Karpas-422 (cell line): ENCODE results near the gene GPR17. TPM values are rescaled to one million over a fixed set of nuclear protein-coding genes. Genes with fewer than 3 reads are reported as not detected.

Experiments
- DNase-seq: peaks from one replicate; pipeline ENCODE4 v3.0.0-alpha.2; 2015
- H2AFZ ChIP-seq: fragments of 200-600 bp; sonication (generic); 2 replicates; pipeline ENCODE4 v1.6.1; 2014; ENCODE audit warnings: antibody characterized with exemption, low read length, mixed read lengths
- H3K27ac ChIP-seq: fragments of 200-600 bp; sonication (generic); 2 replicates; pipeline ENCODE4 v1.5.1; 2014; ENCODE audit warnings: mild to moderate bottlenecking, low read length, moderate library complexity
- H3K27me3 ChIP-seq: fragments of 200-600 bp; sonication (generic); 2 replicates; pipeline ENCODE4 v1.6.1; 2014; ENCODE audit warnings: low read length, mixed read lengths
- H3K36me3 ChIP-seq: fragments of 200-600 bp; sonication (generic); 2 replicates; pipeline ENCODE4 v1.6.1; 2014; ENCODE audit warnings: low read length, mixed read lengths; ENCODE audit not compliant: insufficient read depth
- H3K4me1 ChIP-seq: fragments of 200-600 bp; sonication (generic); 2 replicates; pipeline ENCODE4 v1.6.1; 2014; ENCODE audit warnings: mild to moderate bottlenecking, low read length, mixed read lengths
- H3K4me2 ChIP-seq: fragments of 200-600 bp; sonication (generic); 2 replicates; pipeline ENCODE4 v1.6.1; 2014; ENCODE audit warnings: low read length, low read depth, mild to moderate bottlenecking; ENCODE audit not compliant: poor library complexity, severe bottlenecking
- H3K4me3 ChIP-seq: fragments of 200-600 bp; sonication (generic); 2 replicates; pipeline ENCODE4 v1.5.1; 2014; ENCODE audit warnings: mild to moderate bottlenecking, antibody characterized with exemption, low read length, mixed read lengths
- H3K79me2 ChIP-seq: fragments of 200-600 bp; sonication (generic); 2 replicates; pipeline ENCODE4 v1.6.1; 2014; ENCODE audit warnings: mild to moderate bottlenecking, low read length, mixed read lengths
- H3K9ac ChIP-seq: fragments of 200-600 bp; sonication (generic); 2 replicates; pipeline ENCODE4 v1.6.0; 2014; ENCODE audit warnings: low read length
- H3K9me2 ChIP-seq: fragments of 200-600 bp; sonication (generic), shearing (Covaris generic); replicated peaks from 2 replicates; pipeline ENCODE4 v1.6.0; 2014; ENCODE audit warnings: mild to moderate bottlenecking, low read length, moderate library complexity; ENCODE audit not compliant: insufficient read depth
- H3K9me3 ChIP-seq: fragments of 300-700, 200-600 bp; sonication (generic); 2 replicates; pipeline ENCODE4 v1.6.1; 2014; ENCODE audit warnings: low read length, mixed read lengths
- H4K20me1 ChIP-seq: fragments of 200-600 bp; sonication (generic); 2 replicates; pipeline ENCODE4 v1.6.1; 2014; ENCODE audit warnings: mild to moderate bottlenecking, antibody characterized with exemption, low read length, low read depth; ENCODE audit not compliant: insufficient read depth
- total RNA-seq: library from RNA; depleted of rRNA; stranded (reverse); fragments of >200 nt; shearing (Covaris generic); gene quantifications from 2 replicates; pipeline ENCODE4 v1.2.3, GENCODE V29; 2014; ENCODE audit warnings: low replicate concordance

The GPR17 gene
- total RNA-seq, 1 experiment from 2014 or later: not detected

DNA sequence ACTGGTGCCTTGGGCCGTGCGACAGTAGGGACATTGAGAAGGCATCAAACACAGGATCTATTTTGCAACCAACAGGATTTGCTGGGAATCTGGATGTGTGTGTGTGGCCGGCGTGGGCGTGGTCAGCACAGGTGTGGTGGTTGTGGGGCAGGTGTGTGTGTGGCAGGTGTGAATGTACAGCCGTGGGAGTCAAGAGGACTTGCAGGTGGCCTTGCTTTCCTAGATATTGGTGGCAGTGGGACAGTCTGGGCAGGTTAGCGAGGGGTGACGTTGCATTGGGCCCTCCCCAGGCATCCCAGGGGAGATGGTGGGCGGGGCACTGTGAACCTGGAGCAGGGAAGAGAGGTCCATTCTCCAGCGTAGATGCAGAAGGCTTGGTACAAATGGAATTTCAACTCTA, 32.6 kb downstream of the GPR17 start:
- Histone ChIP-seq H2AFZ (no peak overlapping the region), H3K4me3 (no peak overlapping the region), H3K9ac (no peak overlapping the region), H3K9me3 (no peaks in the 10 kb centered on the region), H3K79me2 (no peaks in the 10 kb centered on the region), H3K9me2 (no peaks in the 10 kb centered on the region), H4K20me1 (no peaks in the 10 kb centered on the region), H3K36me3 (no peaks in the 10 kb centered on the region), H3K27ac (no peak overlapping the region), H3K4me1 (no peaks in the 10 kb centered on the region), H3K27me3 (no peaks in the 10 kb centered on the region), H3K4me2 (no peak overlapping the region)
- DNase-seq: no peak

DNA sequence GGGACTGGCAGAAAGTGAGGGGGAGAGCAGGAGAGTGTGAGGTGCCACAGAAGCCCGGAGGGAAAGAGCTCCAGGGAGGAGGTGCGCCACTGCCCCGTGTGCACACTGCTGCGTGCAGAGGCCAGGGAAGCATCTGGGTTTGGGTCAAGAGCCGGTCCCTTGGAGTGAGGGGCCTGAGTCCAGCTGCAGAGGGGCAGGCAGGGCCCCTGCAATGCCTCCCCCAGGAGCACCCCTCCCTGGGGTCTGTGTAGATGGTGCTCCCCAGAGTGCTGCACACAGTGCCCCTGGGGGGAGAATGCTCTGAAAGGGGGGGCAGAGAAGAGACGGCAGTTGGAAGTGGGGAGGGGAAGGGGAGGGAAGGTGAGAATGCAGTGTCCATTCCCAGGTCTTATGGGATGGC, 33.0 kb downstream of the GPR17 start:
- no peaks in the 10 kb centered on the region for H3K27me3 ChIP-seq
- no peak overlapping the region for H3K4me3 ChIP-seq
- DNase-seq: no peak
- no peaks in the 10 kb centered on the region for H3K4me1 ChIP-seq
- H2AFZ ChIP-seq: no peak overlapping the region
- H3K36me3 ChIP-seq: no peaks in the 10 kb centered on the region
- H3K9me2 ChIP-seq: no peaks in the 10 kb centered on the region
- H3K4me2 ChIP-seq: no peak overlapping the region
- no peak overlapping the region for H3K9ac ChIP-seq
- H3K9me3 ChIP-seq: no peaks in the 10 kb centered on the region
- H4K20me1 ChIP-seq: no peaks in the 10 kb centered on the region
- no peak overlapping the region for H3K27ac ChIP-seq
- H3K79me2 ChIP-seq: no peaks in the 10 kb centered on the region

DNA sequence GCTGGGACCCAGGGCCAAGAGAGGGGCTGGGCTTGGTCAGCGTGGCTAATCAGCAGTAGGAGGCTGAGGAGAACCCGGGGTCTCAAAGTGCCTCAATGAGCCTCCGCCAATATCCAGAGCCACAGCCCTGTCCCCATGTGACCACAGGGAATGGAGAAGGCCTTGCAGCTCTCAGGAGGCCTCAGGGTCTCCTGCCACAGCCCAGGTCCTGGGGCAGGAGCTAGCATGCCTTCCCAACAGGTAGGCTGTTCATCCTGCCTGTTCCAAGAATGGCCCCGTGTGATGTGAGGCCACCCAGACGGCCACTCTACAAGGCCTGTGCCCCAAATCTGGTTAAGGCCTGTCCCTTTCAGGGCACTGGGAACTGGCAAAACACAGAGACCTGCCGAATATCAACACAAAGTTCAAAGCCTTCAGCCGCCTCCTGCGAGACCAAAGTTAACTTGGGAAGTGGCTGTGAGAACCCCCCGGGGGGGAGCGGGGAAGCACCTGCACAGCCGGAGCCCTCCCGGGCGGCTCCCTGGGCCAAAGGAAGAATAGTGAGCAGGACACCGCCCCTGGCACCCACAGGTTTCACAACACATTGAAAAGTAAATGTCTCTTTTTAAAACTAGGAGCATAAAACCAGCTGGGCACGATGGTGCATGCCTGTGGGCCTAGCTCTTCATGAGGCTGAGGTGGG, 33.9 kb downstream of the GPR17 start:
- H3K9me2 ChIP-seq: no peaks in the 10 kb centered on the region
- no peak overlapping the region for H3K4me2 ChIP-seq
- H3K36me3 ChIP-seq: no peaks in the 10 kb centered on the region
- no peak overlapping the region for H3K9ac ChIP-seq
- no peak overlapping the region for H2AFZ ChIP-seq
- no peaks in the 10 kb centered on the region for H3K79me2 ChIP-seq
- no peak overlapping the region for H3K27ac ChIP-seq
- no peaks in the 10 kb centered on the region for H3K9me3 ChIP-seq
- no peaks in the 10 kb centered on the region for H3K4me1 ChIP-seq
- H4K20me1 ChIP-seq: no peaks in the 10 kb centered on the region
- H3K27me3 ChIP-seq: no peaks in the 10 kb centered on the region
- no peak overlapping the region for H3K4me3 ChIP-seq
- DNase-seq: no peak

DNA sequence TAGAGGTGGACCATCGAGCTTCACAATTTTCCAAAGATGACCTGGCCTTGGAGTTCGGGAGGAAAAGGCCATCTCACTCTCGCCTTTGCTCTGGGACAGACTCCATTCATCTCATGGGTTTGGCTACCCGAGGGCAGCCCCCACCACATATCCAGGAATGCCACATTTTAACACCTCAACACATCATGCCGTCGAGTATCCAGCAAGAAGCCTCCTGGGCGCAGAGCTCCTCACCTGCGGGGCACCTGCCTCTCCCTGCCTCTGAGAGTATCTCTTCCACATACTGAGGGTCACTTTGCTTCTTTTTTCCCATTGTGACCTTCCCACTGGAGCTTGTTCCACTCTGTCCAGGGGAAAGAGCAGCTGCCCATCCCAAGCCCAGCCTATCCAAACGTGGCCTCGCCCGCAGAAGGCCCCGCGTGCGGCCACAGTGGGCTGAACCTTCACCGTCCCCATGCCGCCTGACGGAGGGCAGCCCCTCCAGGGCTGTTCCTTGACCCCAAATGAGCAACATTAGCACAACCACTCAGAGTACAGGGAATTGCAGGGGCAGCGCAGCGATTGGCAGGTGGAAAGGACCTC, 34.8 kb downstream of the GPR17 start:
- Histone ChIP-seq H3K4me3 (no peak overlapping the region), H3K9me2 (no peaks in the 10 kb centered on the region), H3K9me3 (no peaks in the 10 kb centered on the region), H4K20me1 (no peaks in the 10 kb centered on the region), H3K79me2 (no peaks in the 10 kb centered on the region), H3K27ac (no peak overlapping the region), H2AFZ (no peak overlapping the region), H3K9ac (no peak overlapping the region), H3K4me1 (no peaks in the 10 kb centered on the region), H3K36me3 (no peaks in the 10 kb centered on the region), H3K27me3 (no peaks in the 10 kb centered on the region), H3K4me2 (no peak overlapping the region)
- DNase-seq: no peak

DNA sequence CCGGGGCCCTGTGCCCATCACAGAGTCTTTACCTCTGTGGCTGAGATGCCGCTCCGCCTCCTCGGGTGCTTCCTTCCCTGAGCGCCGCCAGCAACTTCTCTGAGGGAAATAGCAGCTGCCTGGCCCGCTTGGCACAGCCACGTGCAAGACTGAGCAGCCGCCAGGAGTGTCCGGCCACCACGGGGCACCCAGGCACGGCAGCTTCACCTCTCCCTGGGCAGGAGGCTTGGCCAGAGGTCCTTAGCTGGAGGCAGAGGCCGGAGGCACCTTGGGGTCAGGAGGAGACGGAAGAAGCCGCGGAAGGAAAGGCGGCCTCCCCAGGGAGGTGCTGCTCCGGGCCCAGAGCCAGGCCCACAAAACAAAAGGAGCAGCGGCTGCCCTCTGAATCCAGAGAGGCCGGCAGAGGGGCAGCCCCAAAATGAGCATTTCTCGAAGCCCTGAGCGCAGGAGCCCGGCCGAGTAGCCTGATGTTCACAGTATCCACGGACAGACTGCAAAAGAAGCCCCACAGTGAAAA, 35.4 kb downstream of the GPR17 start:
- H4K20me1 ChIP-seq: no peaks in the 10 kb centered on the region
- no peaks in the 10 kb centered on the region for H3K9me3 ChIP-seq
- H3K9ac ChIP-seq: no peak overlapping the region
- H3K36me3 ChIP-seq: no peaks in the 10 kb centered on the region
- H3K4me2 ChIP-seq: no peak overlapping the region
- H3K4me3 ChIP-seq: no peak overlapping the region
- H3K4me1 ChIP-seq: no peaks in the 10 kb centered on the region
- H3K79me2 ChIP-seq: no peaks in the 10 kb centered on the region
- H3K27ac ChIP-seq: no peak overlapping the region
- no peak for DNase-seq
- no peak overlapping the region for H2AFZ ChIP-seq
- no peaks in the 10 kb centered on the region for H3K9me2 ChIP-seq
- no peaks in the 10 kb centered on the region for H3K27me3 ChIP-seq

DNA sequence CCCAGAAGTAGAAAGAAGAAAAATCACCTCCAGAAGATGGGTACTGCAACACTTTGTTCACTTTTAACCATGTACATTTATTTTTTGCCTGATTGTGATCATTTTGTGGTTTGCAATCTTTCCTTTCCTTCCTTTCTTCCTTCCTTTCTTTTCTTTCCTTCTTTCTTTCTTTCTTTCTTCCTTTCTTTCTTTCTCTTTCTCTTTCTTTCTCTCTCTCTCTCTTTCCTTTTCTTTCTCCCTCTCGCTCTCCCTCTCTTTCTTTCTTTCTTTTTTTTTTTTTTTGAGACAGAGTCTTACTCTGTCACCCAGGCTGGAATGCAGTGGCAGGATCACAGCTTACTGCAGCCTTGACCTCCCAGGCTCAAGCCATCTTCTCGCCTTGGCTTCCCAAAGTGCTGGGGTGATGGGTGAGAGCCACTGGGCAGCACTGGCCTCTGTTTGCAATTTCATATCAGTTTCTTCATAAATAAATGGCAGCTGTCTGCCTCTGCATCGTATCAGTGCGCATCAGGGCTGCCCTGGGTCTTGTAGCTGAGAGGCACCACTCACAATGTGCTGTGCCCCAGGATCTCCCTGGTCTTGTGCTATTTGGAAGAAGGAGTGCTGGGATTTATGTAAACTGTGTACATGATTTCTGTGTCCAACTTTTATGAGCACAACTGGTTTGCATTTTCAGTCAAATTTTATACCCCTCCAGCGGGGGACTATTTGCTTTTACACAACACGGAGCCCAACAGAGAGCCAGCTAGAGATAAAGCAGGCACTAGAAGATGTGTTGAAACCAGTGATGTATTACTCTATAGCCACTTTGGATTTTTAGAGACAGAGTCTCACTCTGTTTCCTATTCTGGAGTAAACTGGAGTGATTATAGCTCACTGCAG, 36.3 kb downstream of the GPR17 start:
- H3K9me3 ChIP-seq: no peaks in the 10 kb centered on the region
- no peaks in the 10 kb centered on the region for H3K27me3 ChIP-seq
- no peaks in the 10 kb centered on the region for H4K20me1 ChIP-seq
- no peak overlapping the region for H3K27ac ChIP-seq
- H3K79me2 ChIP-seq: no peaks in the 10 kb centered on the region
- H3K4me3 ChIP-seq: no peak overlapping the region
- H2AFZ ChIP-seq: no peak overlapping the region
- no peaks in the 10 kb centered on the region for H3K36me3 ChIP-seq
- DNase-seq: no peak
- no peak overlapping the region for H3K9ac ChIP-seq
- no peaks in the 10 kb centered on the region for H3K4me1 ChIP-seq
- H3K9me2 ChIP-seq: no peaks in the 10 kb centered on the region
- no peak overlapping the region for H3K4me2 ChIP-seq

DNA sequence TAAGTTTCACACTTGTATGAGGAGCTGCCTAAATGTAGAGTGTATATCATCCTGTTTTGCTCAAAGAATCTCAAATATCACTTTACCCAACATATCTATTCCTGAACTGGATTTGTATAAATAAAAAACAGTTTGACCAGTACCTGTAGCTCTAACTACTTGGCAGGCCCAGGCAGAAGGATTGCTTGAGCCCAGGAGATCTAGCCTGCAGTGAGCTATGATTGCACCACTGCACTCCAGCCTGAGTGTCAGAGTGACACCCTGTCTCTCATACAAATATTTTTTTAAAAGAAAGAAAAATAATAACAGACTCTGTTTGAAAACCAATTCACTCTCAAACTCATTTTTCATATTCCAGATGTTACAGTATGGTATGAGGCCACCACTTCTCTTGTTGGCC, 37.1 kb downstream of the GPR17 start:
- Histone ChIP-seq H3K27me3 (no peaks in the 10 kb centered on the region), H3K27ac (no peak overlapping the region), H3K36me3 (no peaks in the 10 kb centered on the region), H3K9me3 (no peaks in the 10 kb centered on the region), H3K9me2 (no peaks in the 10 kb centered on the region), H3K9ac (no peak overlapping the region), H4K20me1 (no peaks in the 10 kb centered on the region), H3K4me2 (no peak overlapping the region), H3K4me3 (no peak overlapping the region), H3K79me2 (no peaks in the 10 kb centered on the region), H2AFZ (no peak overlapping the region), H3K4me1 (no peaks in the 10 kb centered on the region)
- no peak for DNase-seq

DNA sequence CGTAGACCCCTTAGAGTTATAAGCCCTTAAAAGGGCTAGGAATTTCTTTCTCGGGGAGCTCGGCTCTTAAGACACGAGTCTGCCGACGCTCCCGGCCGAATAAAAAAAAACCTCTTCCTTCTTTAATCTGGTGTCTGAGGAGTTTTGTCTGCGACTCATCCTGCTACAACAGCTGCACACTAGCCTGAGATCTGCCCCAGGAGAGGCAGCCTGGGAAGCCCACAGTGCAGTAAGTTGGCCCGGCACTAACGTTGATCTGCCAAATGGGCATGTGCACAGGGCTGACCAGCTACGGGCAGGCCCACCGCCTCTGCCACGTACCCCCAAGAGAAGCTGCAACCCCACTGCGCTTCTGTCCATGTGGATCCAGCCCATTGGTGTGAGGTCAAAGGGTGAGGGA, 37.8 kb downstream of the GPR17 start:
- Histone ChIP-seq H4K20me1 (no peaks in the 10 kb centered on the region), H3K27ac (no peak overlapping the region), H3K4me2 (no peak overlapping the region), H3K4me1 (no peaks in the 10 kb centered on the region), H3K9me3 (no peaks in the 10 kb centered on the region), H2AFZ (no peak overlapping the region), H3K27me3 (no peaks in the 10 kb centered on the region), H3K36me3 (no peaks in the 10 kb centered on the region), H3K9ac (no peak overlapping the region), H3K4me3 (no peak overlapping the region), H3K79me2 (no peaks in the 10 kb centered on the region), H3K9me2 (no peaks in the 10 kb centered on the region)
- DNase-seq: no peak
